Measurements from ENCODE around the gene NARS2. TPM values are rescaled to one million over a fixed set of nuclear protein-coding genes. Genes with fewer than 3 reads are reported as not detected.
"Not testable (repeated sequence)": the region's sequence is repeated elsewhere in the genome, so short reads cannot be mapped to it uniquely, and the experiment has no call there.

The NARS2 gene
- total RNA-seq, 1 donor, result 7.8 TPM

- Histone ChIP-seq H3K9me3 (ENCODE audit: low read depth, low read length) (no peaks in the 10 kb centered on the region), H3K4me3 (ENCODE audit: low read length) (no peak overlapping the region), H3K4me1 (ENCODE audit: insufficient read depth, low read length) (no peaks in the 10 kb centered on the region), H3K27me3 (ENCODE audit: insufficient read depth, low read length) (no peaks in the 10 kb centered on the region)
These were observed 35.2 kb downstream of the NARS2 start for GRCh38 chr11:78539506-78539905.

GRCh38 chr11:78536933-78537332 is 37.7 kb downstream of the NARS2 start:
- H3K9me3 ChIP-seq (ENCODE audit: low read depth, low read length), result no peaks in the 10 kb centered on the region

GRCh38 chr11:78535920-78536319 is 38.7 kb downstream of the NARS2 start:
- no peaks in the 10 kb centered on the region for H3K9me3 ChIP-seq (ENCODE audit: low read depth, low read length)
- H3K27me3 ChIP-seq (ENCODE audit: insufficient read depth, low read length), result no peaks in the 10 kb centered on the region
- peaks cover 9% of the 10 kb centered on the region for H3K4me1 ChIP-seq (ENCODE audit: insufficient read depth, low read length)
- no peak overlapping the region for H3K4me3 ChIP-seq (ENCODE audit: low read length)

More at GRCh38 chr11:78536933-78537332, 37.7 kb downstream of the NARS2 start:
- H3K4me1 ChIP-seq (ENCODE audit: insufficient read depth, low read length), result peaks cover 9% of the 10 kb centered on the region
- no peaks in the 10 kb centered on the region for H3K27me3 ChIP-seq (ENCODE audit: insufficient read depth, low read length)
- no peak overlapping the region for H3K4me3 ChIP-seq (ENCODE audit: low read length)

GRCh38 chr11:78535027-78535426 is 39.6 kb downstream of the NARS2 start:
- Histone ChIP-seq H3K4me1 (ENCODE audit: insufficient read depth, low read length) (peaks cover 9% of the 10 kb centered on the region), H3K4me3 (ENCODE audit: low read length) (no peak overlapping the region), H3K27me3 (ENCODE audit: insufficient read depth, low read length) (no peaks in the 10 kb centered on the region), H3K9me3 (ENCODE audit: low read depth, low read length) (no peaks in the 10 kb centered on the region)

- no peaks in the 10 kb centered on the region for H3K9me3 ChIP-seq (ENCODE audit: low read depth, low read length)
- no peaks in the 10 kb centered on the region for H3K27me3 ChIP-seq (ENCODE audit: insufficient read depth, low read length)
- peaks cover 9% of the 10 kb centered on the region for H3K4me1 ChIP-seq (ENCODE audit: insufficient read depth, low read length)
- H3K4me3 ChIP-seq (ENCODE audit: low read length), result no peak overlapping the region
These were observed 41.3 kb downstream of the NARS2 start for GRCh38 chr11:78533399-78533798.

GRCh38 chr11:78532991-78533390 is 41.7 kb downstream of the NARS2 start:
- H3K4me1 ChIP-seq (ENCODE audit: insufficient read depth, low read length), result peaks cover 9% of the 10 kb centered on the region
- H3K9me3 ChIP-seq (ENCODE audit: low read depth, low read length), result no peaks in the 10 kb centered on the region
- H3K27me3 ChIP-seq (ENCODE audit: insufficient read depth, low read length), result no peaks in the 10 kb centered on the region
- H3K4me3 ChIP-seq (ENCODE audit: low read length), result no peak overlapping the region

- H3K9me3 ChIP-seq (ENCODE audit: low read depth, low read length), result no peaks in the 10 kb centered on the region
- H3K27me3 ChIP-seq (ENCODE audit: insufficient read depth, low read length), result no peaks in the 10 kb centered on the region
- H3K4me3 ChIP-seq (ENCODE audit: low read length), result no peak overlapping the region
- no peaks in the 10 kb centered on the region for H3K4me1 ChIP-seq (ENCODE audit: insufficient read depth, low read length)
These were observed 48.0 kb downstream of the NARS2 start for GRCh38 chr11:78526497-78527146.

- Histone ChIP-seq H3K27me3 (ENCODE audit: insufficient read depth, low read length) (no peaks in the 10 kb centered on the region), H3K4me3 (ENCODE audit: low read length) (no peak overlapping the region), H3K4me1 (ENCODE audit: insufficient read depth, low read length) (no peaks in the 10 kb centered on the region), H3K9me3 (ENCODE audit: low read depth, low read length) (no peaks in the 10 kb centered on the region)
These were observed 48.9 kb downstream of the NARS2 start for GRCh38 chr11:78525720-78526119.

GRCh38 chr11:78520230-78520629 is 54.4 kb downstream of the NARS2 start:
- no peaks in the 10 kb centered on the region for H3K27me3 ChIP-seq (ENCODE audit: insufficient read depth, low read length)
- no peaks in the 10 kb centered on the region for H3K4me1 ChIP-seq (ENCODE audit: insufficient read depth, low read length)
- H3K9me3 ChIP-seq (ENCODE audit: low read depth, low read length), result no peaks in the 10 kb centered on the region
- H3K4me3 ChIP-seq (ENCODE audit: low read length), result no peak overlapping the region

GRCh38 chr11:78516281-78516680 is 58.4 kb downstream of the NARS2 start:
- Histone ChIP-seq H3K27me3 (ENCODE audit: insufficient read depth, low read length) (no peaks in the 10 kb centered on the region), H3K4me1 (ENCODE audit: insufficient read depth, low read length) (no peaks in the 10 kb centered on the region), H3K4me3 (ENCODE audit: low read length) (no peak overlapping the region), H3K9me3 (ENCODE audit: low read depth, low read length) (no peaks in the 10 kb centered on the region)

- Histone ChIP-seq H3K4me3 (ENCODE audit: low read length) (no peak overlapping the region), H3K9me3 (ENCODE audit: low read depth, low read length) (peaks cover 6% of the 10 kb centered on the region), H3K4me1 (ENCODE audit: insufficient read depth, low read length) (no peaks in the 10 kb centered on the region), H3K27me3 (ENCODE audit: insufficient read depth, low read length) (no peaks in the 10 kb centered on the region)
These were observed 59.7 kb downstream of the NARS2 start for GRCh38 chr11:78514922-78515502.

- not testable (repeated sequence) for H3K4me3 ChIP-seq (ENCODE audit: low read length); H3K27me3 ChIP-seq (ENCODE audit: insufficient read depth, low read length); H3K4me1 ChIP-seq (ENCODE audit: insufficient read depth, low read length); H3K9me3 ChIP-seq (ENCODE audit: low read depth, low read length)
These were observed 61.6 kb downstream of the NARS2 start for GRCh38 chr11:78513085-78513484.

GRCh38 chr11:78510597-78510996 is 64.1 kb downstream of the NARS2 start:
- H3K9me3 ChIP-seq (ENCODE audit: low read depth, low read length), result peaks cover 9% of the 10 kb centered on the region
- H3K4me3 ChIP-seq (ENCODE audit: low read length), result no peak overlapping the region
- no peaks in the 10 kb centered on the region for H3K27me3 ChIP-seq (ENCODE audit: insufficient read depth, low read length)
- no peaks in the 10 kb centered on the region for H3K4me1 ChIP-seq (ENCODE audit: insufficient read depth, low read length)

- H3K9me3 ChIP-seq (ENCODE audit: low read depth, low read length), result peaks cover 9% of the 10 kb centered on the region
These were observed 64.6 kb downstream of the NARS2 start for GRCh38 chr11:78510025-78510596.

GRCh38 chr11:78504708-78505107 is 70.0 kb downstream of the NARS2 start:
- Histone ChIP-seq H3K27me3 (ENCODE audit: insufficient read depth, low read length) (no peaks in the 10 kb centered on the region), H3K4me3 (ENCODE audit: low read length) (no peak overlapping the region), H3K4me1 (ENCODE audit: insufficient read depth, low read length) (no peaks in the 10 kb centered on the region), H3K9me3 (ENCODE audit: low read depth, low read length) (no peaks in the 10 kb centered on the region)

More at GRCh38 chr11:78510025-78510596, 64.6 kb downstream of the NARS2 start:
- Histone ChIP-seq H3K27me3 (ENCODE audit: insufficient read depth, low read length) (no peaks in the 10 kb centered on the region), H3K4me3 (ENCODE audit: low read length) (no peak overlapping the region), H3K4me1 (ENCODE audit: insufficient read depth, low read length) (no peaks in the 10 kb centered on the region)

- no peaks in the 10 kb centered on the region for H3K4me1 ChIP-seq (ENCODE audit: insufficient read depth, low read length)
- no peak overlapping the region for H3K4me3 ChIP-seq (ENCODE audit: low read length)
These were observed 70.5 kb downstream of the NARS2 start for GRCh38 chr11:78504181-78504580.

More at GRCh38 chr11:78504181-78504580, 70.5 kb downstream of the NARS2 start:
- Histone ChIP-seq H3K27me3 (ENCODE audit: insufficient read depth, low read length) (no peaks in the 10 kb centered on the region), H3K9me3 (ENCODE audit: low read depth, low read length) (no peaks in the 10 kb centered on the region)
